Panc1 (cell line): ENCODE data around the gene AMER2. TPM values are rescaled to one million over a fixed set of nuclear protein-coding genes. Genes with fewer than 3 reads are reported as not detected.

Experiments used
- ATAC-seq: fragments of 200-7000 bp; cut with Tn5 transposase; 2 replicates; pipeline ENCODE4 v1.9.1; 2020; ENCODE audit warnings: mild to moderate bottlenecking, moderate library complexity
- BruUV-seq: library from RNA; stranded (reverse); fragments of 400-500 nt; replicated peaks from 2 replicates; lab custom pipeline; 2021; lab: Mats Ljungman, UMichigan
- CTCF ChIA-PET: fragments of 300-600 bp; sonication (Branson Sonifier 250); formaldehyde crosslinking; loops from one replicate; lab custom pipeline; 2022; ENCODE audit warnings: antibody characterized with exemption; lab: Charles Lee
- POLR2A ChIA-PET: fragments of 300-600 bp; sonication (Branson Sonifier 250); formaldehyde crosslinking; loops from one replicate; lab custom pipeline; 2022; ENCODE audit warnings: antibody characterized with exemption; lab: Charles Lee
- DNase-seq: peaks from one replicate; pipeline ENCODE4 v3.0.0-alpha.2; 2010; ENCODE audit warnings: low read depth, low spot score
- H3K27ac ChIP-seq: 2 replicates; pipeline ENCODE4 v1.5.1; 2011; ENCODE audit warnings: mild to moderate bottlenecking, low read length, inconsistent platforms
- H3K27me3 ChIP-seq: fragments of 200-500 bp; sonication (Bioruptor generic); 2 replicates; pipeline ENCODE4 v1.6.0; 2014; ENCODE audit warnings: low read length, inconsistent platforms; ENCODE audit not compliant: control insufficient read depth, insufficient read depth
- H3K36me3 ChIP-seq: fragments of 200-500 bp; sonication (Bioruptor generic); 2 replicates; pipeline ENCODE4 v1.5.1; 2014; ENCODE audit warnings: inconsistent platforms, mild to moderate bottlenecking, low read length, moderate library complexity; ENCODE audit not compliant: control insufficient read depth, insufficient read depth
- H3K4me1 ChIP-seq: 2 replicates; pipeline ENCODE4 v1.5.1; 2011; ENCODE audit warnings: inconsistent platforms, mild to moderate bottlenecking, low read length, moderate library complexity; ENCODE audit not compliant: control insufficient read depth, insufficient read depth
- H3K4me3 ChIP-seq, 2 experiments: 2 replicates each; pipeline ENCODE4 v1.5.1; 2011 to 2012; ENCODE audit warnings: low read depth in 2 of 2, low read length in 2 of 2, mild to moderate bottlenecking in 2 of 2, inconsistent platforms in 1 of 2, moderate library complexity in 1 of 2
- H3K9me3 ChIP-seq: fragments of 200-500 bp; sonication (Bioruptor generic); 2 replicates; pipeline ENCODE4 v1.5.1; 2014; ENCODE audit warnings: low read depth, mild to moderate bottlenecking, inconsistent platforms, low read length, moderate library complexity; ENCODE audit not compliant: control insufficient read depth, insufficient read depth
- POLR2AphosphoS5 ChIP-seq: IDR thresholded peaks from 2 replicates; pipeline ENCODE4 v1.6.1; 2012; ENCODE audit warnings: mild to moderate bottlenecking, low read depth, low read length, moderate library complexity
- SIN3A ChIP-seq: IDR thresholded peaks from 2 replicates; pipeline ENCODE4 v1.6.1; 2012; ENCODE audit warnings: low read depth, mild to moderate bottlenecking, low read length, moderate library complexity, borderline replicate concordance; ENCODE audit not compliant: insufficient read depth
- TCF7L2 ChIP-seq: IDR thresholded peaks from 2 replicates; pipeline ENCODE4 v1.6.1; 2011; ENCODE audit warnings: mild to moderate bottlenecking, low read depth, low read length, inconsistent platforms
- in situ Hi-C: cut with HindIII; loops from 2 replicates; pipeline ENCODE4 v1.10.0; 2016; ENCODE audit warnings: low sequenced_read_pairs, low pct_unique_long_range_greater_than_20kb
- intact Hi-C: fragments of 100-400 bp; cut with micrococcal nuclease; formaldehyde crosslinking; loops from one replicate; pipeline ENCODE4 v1.10.0; 2022; ENCODE audit not compliant: unreplicated experiment
- total RNA-seq: library from RNA; stranded (reverse); gene quantifications from one replicate; pipeline ENCODE4 v1.2.1, GENCODE V29; 2021; ENCODE audit not compliant: unreplicated experiment
- TF ChIP-seq, protein P1 (sequence below): fragments of 450-650 bp; IDR thresholded peaks from 2 replicates; pipeline ENCODE4 v1.5.1; 2017; ENCODE audit warnings: mild to moderate bottlenecking
- TF ChIP-seq, protein P2 (sequence below), 2 experiments: IDR thresholded peaks; 2 replicates each; pipeline ENCODE4 v1.6.1; 2011 to 2012; ENCODE audit warnings: low read depth in 2 of 2, control low read depth in 1 of 2, low read length in 1 of 2, mild to moderate bottlenecking in 1 of 2, moderate library complexity in 1 of 2; ENCODE audit not compliant: insufficient read depth in 1 of 2

Gene AMER2
- total RNA-seq, 1 experiment from 2014 or later: not detected

DNA sequence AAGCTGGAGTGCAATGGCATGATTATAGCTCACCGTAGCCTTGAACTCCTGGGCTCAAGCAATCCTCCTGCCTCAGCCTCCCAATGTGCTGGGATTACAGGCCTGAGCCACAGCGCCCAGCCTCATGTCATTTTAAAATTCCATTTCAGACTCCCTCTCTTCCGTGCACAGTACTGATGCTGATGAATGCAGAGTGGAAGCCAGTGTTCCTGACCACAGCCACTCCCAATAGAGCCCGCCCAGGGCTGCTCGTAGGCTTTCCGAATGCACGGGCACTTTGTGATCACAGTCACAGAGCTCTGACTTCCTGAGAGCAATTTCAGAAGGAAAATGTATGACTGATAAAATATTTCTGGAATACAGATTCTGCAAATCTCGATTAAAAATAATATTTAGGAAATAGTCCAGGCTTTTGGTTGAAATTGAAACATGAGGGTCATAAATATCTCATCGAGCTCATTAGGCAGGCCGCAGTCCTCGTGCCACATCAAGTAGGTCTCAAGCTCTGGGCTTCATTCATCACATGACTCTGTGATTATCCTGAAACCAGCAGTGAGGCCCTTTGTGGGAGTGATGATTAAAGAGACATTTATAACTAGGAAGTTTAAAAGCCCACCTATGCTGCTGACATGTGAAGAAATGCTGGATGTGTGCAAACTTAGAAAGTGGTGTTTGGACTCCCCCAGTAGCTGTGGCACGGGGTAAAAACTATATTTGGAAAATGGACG, 38.9 kb upstream of the AMER2 start:
- TF ChIP-seq, protein P1, sequence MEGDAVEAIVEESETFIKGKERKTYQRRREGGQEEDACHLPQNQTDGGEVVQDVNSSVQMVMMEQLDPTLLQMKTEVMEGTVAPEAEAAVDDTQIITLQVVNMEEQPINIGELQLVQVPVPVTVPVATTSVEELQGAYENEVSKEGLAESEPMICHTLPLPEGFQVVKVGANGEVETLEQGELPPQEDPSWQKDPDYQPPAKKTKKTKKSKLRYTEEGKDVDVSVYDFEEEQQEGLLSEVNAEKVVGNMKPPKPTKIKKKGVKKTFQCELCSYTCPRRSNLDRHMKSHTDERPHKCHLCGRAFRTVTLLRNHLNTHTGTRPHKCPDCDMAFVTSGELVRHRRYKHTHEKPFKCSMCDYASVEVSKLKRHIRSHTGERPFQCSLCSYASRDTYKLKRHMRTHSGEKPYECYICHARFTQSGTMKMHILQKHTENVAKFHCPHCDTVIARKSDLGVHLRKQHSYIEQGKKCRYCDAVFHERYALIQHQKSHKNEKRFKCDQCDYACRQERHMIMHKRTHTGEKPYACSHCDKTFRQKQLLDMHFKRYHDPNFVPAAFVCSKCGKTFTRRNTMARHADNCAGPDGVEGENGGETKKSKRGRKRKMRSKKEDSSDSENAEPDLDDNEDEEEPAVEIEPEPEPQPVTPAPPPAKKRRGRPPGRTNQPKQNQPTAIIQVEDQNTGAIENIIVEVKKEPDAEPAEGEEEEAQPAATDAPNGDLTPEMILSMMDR: no peak
- TF ChIP-seq, protein P2, sequence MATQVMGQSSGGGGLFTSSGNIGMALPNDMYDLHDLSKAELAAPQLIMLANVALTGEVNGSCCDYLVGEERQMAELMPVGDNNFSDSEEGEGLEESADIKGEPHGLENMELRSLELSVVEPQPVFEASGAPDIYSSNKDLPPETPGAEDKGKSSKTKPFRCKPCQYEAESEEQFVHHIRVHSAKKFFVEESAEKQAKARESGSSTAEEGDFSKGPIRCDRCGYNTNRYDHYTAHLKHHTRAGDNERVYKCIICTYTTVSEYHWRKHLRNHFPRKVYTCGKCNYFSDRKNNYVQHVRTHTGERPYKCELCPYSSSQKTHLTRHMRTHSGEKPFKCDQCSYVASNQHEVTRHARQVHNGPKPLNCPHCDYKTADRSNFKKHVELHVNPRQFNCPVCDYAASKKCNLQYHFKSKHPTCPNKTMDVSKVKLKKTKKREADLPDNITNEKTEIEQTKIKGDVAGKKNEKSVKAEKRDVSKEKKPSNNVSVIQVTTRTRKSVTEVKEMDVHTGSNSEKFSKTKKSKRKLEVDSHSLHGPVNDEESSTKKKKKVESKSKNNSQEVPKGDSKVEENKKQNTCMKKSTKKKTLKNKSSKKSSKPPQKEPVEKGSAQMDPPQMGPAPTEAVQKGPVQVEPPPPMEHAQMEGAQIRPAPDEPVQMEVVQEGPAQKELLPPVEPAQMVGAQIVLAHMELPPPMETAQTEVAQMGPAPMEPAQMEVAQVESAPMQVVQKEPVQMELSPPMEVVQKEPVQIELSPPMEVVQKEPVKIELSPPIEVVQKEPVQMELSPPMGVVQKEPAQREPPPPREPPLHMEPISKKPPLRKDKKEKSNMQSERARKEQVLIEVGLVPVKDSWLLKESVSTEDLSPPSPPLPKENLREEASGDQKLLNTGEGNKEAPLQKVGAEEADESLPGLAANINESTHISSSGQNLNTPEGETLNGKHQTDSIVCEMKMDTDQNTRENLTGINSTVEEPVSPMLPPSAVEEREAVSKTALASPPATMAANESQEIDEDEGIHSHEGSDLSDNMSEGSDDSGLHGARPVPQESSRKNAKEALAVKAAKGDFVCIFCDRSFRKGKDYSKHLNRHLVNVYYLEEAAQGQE (IDR thresholded peaks at IDR 0.05; ENCODE audit: insufficient read depth in 1 of 2, low read depth in 2 of 2, low read length in 1 of 2): no peak
- TF ChIP-seq POLR2AphosphoS5 (no peak), TCF7L2 (no peak), SIN3A (no peak)
- Histone ChIP-seq H3K27me3 (no peaks in the 10 kb centered on the region), H3K36me3 (no peaks in the 10 kb centered on the region), H3K27ac (no peak overlapping the region), H3K4me3 (no peak overlapping the region), H3K9me3 (no peaks in the 10 kb centered on the region), H3K4me1 (no peaks in the 10 kb centered on the region)
- ChIA-PET POLR2A (no interaction called here), CTCF (no interaction called here)
- ATAC-seq (no peak), DNase-seq (no peak)
- no TSS peak for BruUV-seq
- in situ Hi-C loops: no loop called here
- intact Hi-C loops: no loop called here

DNA sequence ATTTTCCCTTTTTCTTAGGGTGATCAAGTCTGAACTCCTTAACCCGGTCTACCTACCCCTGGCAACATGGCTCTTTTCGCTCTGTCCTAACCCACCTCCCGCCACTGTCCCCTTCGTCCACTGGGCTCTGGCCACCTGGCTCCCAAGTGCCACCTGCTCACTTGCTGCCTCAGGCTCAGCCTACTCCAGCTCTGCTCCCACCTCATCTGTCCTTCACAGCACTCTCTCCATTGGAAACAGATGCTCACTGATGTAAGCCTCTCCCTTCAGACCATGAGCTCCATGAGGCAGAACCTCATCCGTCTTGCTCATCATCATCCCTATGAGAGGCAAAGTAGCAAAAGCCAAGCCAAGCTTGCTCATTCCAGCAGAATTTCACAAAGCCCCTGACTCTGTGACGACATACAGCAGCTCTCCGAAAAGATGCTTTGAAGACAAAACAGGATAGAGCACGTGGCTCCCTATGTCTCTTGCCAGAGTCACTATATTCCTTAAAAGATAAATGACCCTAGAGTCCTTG, 35.3 kb upstream of the AMER2 start:
- no peak for DNase-seq

More for the DNA sequence above, 35.3 kb upstream of the AMER2 start:
- Histone ChIP-seq H3K36me3 (no peaks in the 10 kb centered on the region), H3K27ac (no peak overlapping the region), H3K4me3 (no peak overlapping the region), H3K4me1 (no peaks in the 10 kb centered on the region), H3K27me3 (no peaks in the 10 kb centered on the region), H3K9me3 (no peaks in the 10 kb centered on the region)
- no peak for TF ChIP-seq TCF7L2
- TF ChIP-seq SIN3A: no peak
- TF ChIP-seq, protein P2 (IDR thresholded peaks at IDR 0.05; ENCODE audit: insufficient read depth in 1 of 2, low read depth in 2 of 2, low read length in 1 of 2): no peak
- TF ChIP-seq, protein P1: no peak
- no peak for TF ChIP-seq POLR2AphosphoS5
- intact Hi-C loops (no loop called here), in situ Hi-C loops (no loop called here)
- POLR2A ChIA-PET: no interaction called here
- no peak for ATAC-seq
- BruUV-seq: no TSS peak
- CTCF ChIA-PET: interaction anchor here (0.5 kb wide), 1 partner anchor 535 kb away, joined by 7 read pairs; no protein-coding TSS in a partner anchor
